Thoracic aorta (tissue), 2 donors: ENCODE data around the gene ERP29. TPM values are rescaled to one million over a fixed set of nuclear protein-coding genes. Genes with fewer than 3 reads are reported as not detected.
"Not testable (repeated sequence)": the region's sequence is repeated elsewhere in the genome, so short reads cannot be mapped to it uniquely, and the experiment has no call there.

Experiments
- ATAC-seq: fragments of 150-250 bp; one replicate; pipeline ENCODE4 v1.8.0; 2017; ENCODE audit warnings: low read depth; ENCODE audit not compliant: insufficient number of reproducible peaks, low FRiP score
- DNase-seq: peaks from one replicate; pipeline ENCODE4 v3.0.0-alpha.2; 2020; ENCODE audit warnings: low spot score
- H3K27ac ChIP-seq, 2 donors: fragments of 200-600 bp; sonication (generic); 1 replicate in 1 of 2; 2 replicates in 1 of 2; pipeline ENCODE4 v1.5.1; 2016; ENCODE audit warnings: mild to moderate bottlenecking in 2 of 2, moderate library complexity in 2 of 2
- H3K27me3 ChIP-seq: fragments of 200-600 bp; sonication (generic); replicated peaks from 2 replicates; pipeline ENCODE4 v1.6.0; 2016; ENCODE audit warnings: mild to moderate bottlenecking; ENCODE audit not compliant: insufficient read depth
- H3K36me3 ChIP-seq: fragments of 200-600 bp; sonication (generic); one replicate; pipeline ENCODE4 v1.5.1; 2016
- H3K4me1 ChIP-seq, 2 donors: fragments of 200-600 bp; sonication (generic); 1 replicate in 1 of 2; 2 replicates in 1 of 2; pipeline versions ENCODE4 v1.5.1 to v1.6.0; 2016; ENCODE audit warnings: low read depth in 2 of 2, mild to moderate bottlenecking in 1 of 2; ENCODE audit not compliant: control insufficient read depth in 1 of 2
- H3K4me3 ChIP-seq: fragments of 200-600 bp; sonication (generic); 2 replicates; pipeline ENCODE4 v1.5.1; 2016; ENCODE audit warnings: mild to moderate bottlenecking
- H3K9me3 ChIP-seq: fragments of 200-600 bp; sonication (generic); 2 replicates; pipeline ENCODE4 v1.5.1; 2016
- CTCF ChIP-seq: fragments of 200-600 bp; sonication (generic); IDR thresholded peaks from one replicate; pipeline ENCODE4 v1.5.1; 2019; ENCODE audit warnings: antibody characterized with exemption
- total RNA-seq, 2 donors: library from RNA; depleted of rRNA; stranded (reverse); fragments of >200 nt; gene quantifications; one replicate each; pipeline versions ENCODE4 v1.1.0 to v1.2.3, GENCODE V29; 2016

ERP29 gene
- total RNA-seq, 2 donors from 2014 or later = 33.1 to 43.6 TPM

DNA sequence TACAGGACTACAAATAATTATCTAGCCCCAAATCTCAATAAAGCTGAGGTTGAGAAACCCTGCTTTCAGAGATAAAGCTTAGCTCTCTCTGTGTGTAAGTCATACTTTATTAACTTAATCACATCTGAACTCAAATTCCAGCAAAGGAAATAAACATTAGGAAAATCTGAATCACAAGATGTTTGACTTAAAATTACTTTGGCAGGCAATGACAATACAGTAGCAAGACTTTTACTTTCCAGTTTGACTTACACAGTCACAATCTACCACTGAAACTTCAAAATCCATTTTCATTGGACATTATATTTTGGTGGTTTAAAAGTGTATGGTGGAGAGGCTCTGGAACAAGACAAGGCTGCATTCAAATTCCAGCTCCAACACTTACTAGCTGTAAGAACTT, 11.7 kb upstream of the ERP29 start:
- Histone ChIP-seq H3K27ac (peak overlapping the region; percentile 40 to 68), H3K4me3 (peak overlapping the region; percentile 27), H3K27me3 (no peaks in the 10 kb centered on the region), H3K36me3 (no peaks in the 10 kb centered on the region), H3K4me1 (peaks cover 14 to 50% of the 10 kb centered on the region in 2 donors), H3K9me3 (no peaks in the 10 kb centered on the region)
- TF ChIP-seq CTCF = no peak
- ATAC-seq (peak; percentile 75), DNase-seq (no peak)

- no peak for DNase-seq
- no peak for TF ChIP-seq CTCF
- ATAC-seq = no peak
- H3K9me3 ChIP-seq = no peaks in the 10 kb centered on the region
- peaks cover 14 to 39% of the 10 kb centered on the region in 2 donors for H3K4me1 ChIP-seq
- no peaks in the 10 kb centered on the region for H3K27me3 ChIP-seq
- no peaks in the 10 kb centered on the region for H3K36me3 ChIP-seq
- H3K27ac ChIP-seq = no peak overlapping the region
- no peak overlapping the region for H3K4me3 ChIP-seq
Measured at GRCh38 chr12:112004041-112004440, 9.2 kb upstream of the ERP29 start.

GRCh38 chr12:112005419-112006395, 7.5 kb upstream of the ERP29 start:
- no peak for DNase-seq
- Histone ChIP-seq H3K27ac (no peak overlapping the region), H3K27me3 (no peaks in the 10 kb centered on the region), H3K36me3 (no peaks in the 10 kb centered on the region), H3K4me3 (no peak overlapping the region), H3K9me3 (no peaks in the 10 kb centered on the region), H3K4me1 (peaks cover 14 to 30% of the 10 kb centered on the region in 2 donors)
- TF ChIP-seq CTCF = no peak
- ATAC-seq = no peak

DNA sequence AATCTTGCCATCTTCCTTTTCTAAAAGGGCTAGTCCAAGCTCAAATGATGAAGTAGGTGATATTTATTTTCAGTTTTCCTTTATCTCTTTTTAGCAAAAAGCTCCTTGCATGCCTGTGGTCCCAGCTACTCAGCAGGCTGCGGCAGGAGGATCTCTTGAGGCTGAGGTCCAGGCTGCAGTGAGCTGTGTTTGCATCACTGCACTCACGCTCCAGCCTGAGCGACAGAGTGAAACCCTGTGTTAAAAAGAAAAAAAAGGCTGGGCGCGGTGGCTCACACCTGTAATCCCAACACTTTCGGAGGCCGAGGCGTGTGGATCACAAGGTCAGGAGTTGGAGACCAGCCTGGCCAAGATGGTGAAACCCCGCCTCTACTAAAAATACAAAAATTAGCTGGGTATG, 5.3 kb upstream of the ERP29 start:
- H3K36me3 ChIP-seq = no peaks in the 10 kb centered on the region
- no peak for TF ChIP-seq CTCF
- H3K27ac ChIP-seq = no peak overlapping the region
- DNase-seq (no peak), ATAC-seq (no peak)
- no peaks in the 10 kb centered on the region for H3K27me3 ChIP-seq
- no peak overlapping the region for H3K4me3 ChIP-seq
- H3K9me3 ChIP-seq = no peaks in the 10 kb centered on the region
- H3K4me1 ChIP-seq = peaks cover 6 to 29% of the 10 kb centered on the region in 2 donors

DNA sequence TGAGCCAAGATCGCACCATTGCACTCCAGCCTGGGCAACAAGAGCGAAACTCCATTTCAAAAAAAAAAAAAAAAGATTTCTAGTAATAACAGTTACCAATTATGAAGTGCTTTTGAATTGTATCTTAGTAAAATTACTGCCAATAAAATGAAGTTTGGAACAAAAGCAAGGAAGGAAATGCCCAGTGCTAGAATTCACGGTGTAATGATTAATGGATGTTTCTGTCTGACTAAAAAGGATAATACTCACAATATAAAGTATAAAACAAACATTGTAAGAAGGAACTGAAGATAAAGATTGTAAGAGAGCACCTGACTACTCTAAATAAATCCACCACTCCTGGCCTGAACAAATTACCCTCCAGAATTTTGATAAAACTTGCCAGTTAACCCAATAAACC, 4.3 kb upstream of the ERP29 start:
- DNase-seq = no peak
- H3K36me3 ChIP-seq = no peaks in the 10 kb centered on the region
- no peak for TF ChIP-seq CTCF
- H3K27ac ChIP-seq = no peak overlapping the region
- H3K4me1 ChIP-seq = peaks cover 6 to 29% of the 10 kb centered on the region in 2 donors
- H3K9me3 ChIP-seq = no peaks in the 10 kb centered on the region
- no peak for ATAC-seq
- no peaks in the 10 kb centered on the region for H3K27me3 ChIP-seq
- H3K4me3 ChIP-seq = no peak overlapping the region

DNA sequence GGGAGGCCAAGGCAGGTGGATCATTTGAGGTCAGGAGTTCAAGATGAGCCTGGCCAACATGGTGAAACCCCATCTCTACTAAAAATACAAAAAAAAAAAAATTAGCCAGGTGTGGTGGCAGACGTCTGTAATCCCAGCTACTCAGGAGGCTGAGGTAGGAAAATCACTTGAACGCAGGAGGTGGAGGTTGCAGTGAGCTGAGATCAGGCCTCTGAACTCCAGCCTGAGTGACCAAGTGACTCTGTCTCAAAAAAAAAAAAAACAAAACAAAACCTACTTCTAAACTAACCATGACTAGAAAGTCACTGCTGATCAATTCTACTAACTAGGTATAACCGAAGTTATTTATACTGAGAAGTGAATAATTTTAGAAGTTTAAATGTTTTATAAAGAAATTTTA, 3.6 kb upstream of the ERP29 start:
- not testable (repeated sequence) for ATAC-seq, H3K4me3 ChIP-seq, H3K27me3 ChIP-seq, H3K27ac ChIP-seq, H3K36me3 ChIP-seq, H3K9me3 ChIP-seq, DNase-seq
- H3K4me1 ChIP-seq = peaks cover 11 to 36% of the 10 kb centered on the region in 2 donors
